Transverse colon (tissue), 4 donors: ENCODE measurements around the gene CACNA1C.

Source experiments
- CTCF ChIP-seq, 5 experiments: fragments of 200-600 bp in 3 of 5; fragments of 450-650 bp in 2 of 5; sonication (generic) in 3 of 5; IDR thresholded peaks; 1 replicate in 2 of 5; 2 replicates in 3 of 5; pipeline ENCODE4 v1.5.1; 2016 to 2017; ENCODE audit warnings: antibody characterized with exemption in 5 of 5, inconsistent platforms in 3 of 5, mild to moderate bottlenecking in 2 of 5, moderate library complexity in 1 of 5
- EP300 ChIP-seq: sonication (generic); formaldehyde crosslinking; IDR thresholded peaks from one replicate; pipeline ENCODE4 v1.6.1; 2017; ENCODE audit warnings: antibody characterized with exemption, low read depth
- POLR2A ChIP-seq: fragments of 450-650 bp; IDR thresholded peaks from one replicate; pipeline ENCODE4 v1.6.1; 2016; ENCODE audit warnings: antibody characterized with exemption, mild to moderate bottlenecking, moderate library complexity
- POLR2AphosphoS5 ChIP-seq, 3 donors: sonication (generic); formaldehyde crosslinking; IDR thresholded peaks; one replicate each; pipeline ENCODE4 v1.6.1; 2016; ENCODE audit warnings: antibody characterized with exemption in 3 of 3

DNA sequence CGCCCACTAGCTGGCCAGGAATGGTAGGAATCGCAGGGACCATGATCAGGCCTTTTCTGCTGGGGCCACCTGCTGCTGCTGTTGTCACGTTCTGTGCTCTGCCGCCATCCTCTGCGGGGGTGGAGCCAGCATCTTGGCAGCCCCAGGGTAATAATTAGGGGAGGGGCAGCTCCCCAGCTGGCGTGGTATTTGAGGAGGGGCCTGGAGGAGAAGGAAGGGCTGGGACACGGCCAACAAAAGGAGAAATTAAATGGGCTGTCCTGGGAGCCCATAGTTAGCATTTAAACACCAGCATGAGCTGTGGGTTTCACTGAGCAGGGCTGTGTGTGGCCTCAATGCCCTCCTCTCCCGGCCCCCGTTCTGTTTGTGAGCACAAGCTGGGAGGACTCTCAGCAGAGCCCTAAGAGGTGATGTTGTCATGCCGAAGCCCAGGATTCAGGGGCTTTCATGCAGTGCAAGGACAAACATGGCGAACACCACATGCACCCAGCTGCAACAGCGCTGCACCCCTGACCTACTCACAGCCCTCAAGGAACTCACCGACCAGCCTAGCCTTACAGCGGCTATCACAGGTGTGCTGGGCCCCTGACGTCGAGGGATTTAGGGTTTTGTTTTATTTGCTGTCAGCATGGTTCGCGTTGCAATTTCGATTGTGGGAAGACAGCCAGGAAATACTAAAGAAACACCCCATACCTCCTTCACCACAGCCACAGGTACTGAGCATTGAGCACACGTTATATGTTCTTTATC lies 324.3 kb downstream of the CACNA1C start:
- TF ChIP-seq POLR2A = no peak
- TF ChIP-seq CTCF (IDR thresholded peaks at IDR 0.05) = no peak
- TF ChIP-seq EP300 = no peak
- no peak for TF ChIP-seq POLR2AphosphoS5 (IDR thresholded peaks at IDR 0.05)
